CD4-positive, alpha-beta T cell treated with Interleukin-4 for 4 hours (primary cell): ENCODE measurements around the gene SLCO2A1.

Source experiments
- DNase-seq: peaks from one replicate; pipeline ENCODE4 v3.0.0-alpha.2; 2020

The SLCO2A1 gene

DNA sequence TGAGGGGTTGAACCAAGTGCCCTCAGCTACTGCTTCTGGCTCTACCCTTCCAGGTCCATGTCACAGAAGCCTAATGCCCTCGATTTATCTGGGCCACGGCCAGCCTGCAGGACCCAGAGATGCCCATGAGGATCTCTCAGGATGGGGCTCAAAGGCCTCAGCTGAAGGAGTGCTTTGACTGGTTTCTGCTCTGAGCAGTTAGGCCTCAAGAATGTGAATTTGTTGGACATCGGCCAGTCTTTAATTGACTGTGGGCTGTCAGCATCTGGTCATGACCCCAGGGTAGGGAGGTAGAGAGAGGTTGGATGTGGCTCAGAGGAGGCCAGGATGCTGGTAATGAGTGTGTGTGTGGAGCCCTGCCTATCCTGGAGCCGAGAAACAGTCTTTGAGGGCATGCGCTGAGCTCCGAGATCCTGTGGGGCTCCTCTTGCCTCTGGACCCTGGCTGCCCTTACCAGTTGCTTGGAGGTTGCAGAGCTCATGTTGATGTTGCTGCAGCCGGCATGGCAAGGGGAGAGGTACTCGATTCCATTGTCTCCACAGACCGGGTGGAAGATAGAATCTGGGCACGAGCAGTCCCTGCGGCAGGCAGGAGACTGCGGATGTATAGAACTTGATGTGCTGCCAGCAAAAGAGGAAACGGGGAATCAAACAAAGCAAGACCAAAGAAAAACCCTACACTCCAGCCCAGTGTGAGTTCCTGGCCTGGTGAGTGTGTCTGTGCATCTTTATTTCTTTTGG lies 84.9 kb downstream of the SLCO2A1 start:
- no peak for DNase-seq

DNA sequence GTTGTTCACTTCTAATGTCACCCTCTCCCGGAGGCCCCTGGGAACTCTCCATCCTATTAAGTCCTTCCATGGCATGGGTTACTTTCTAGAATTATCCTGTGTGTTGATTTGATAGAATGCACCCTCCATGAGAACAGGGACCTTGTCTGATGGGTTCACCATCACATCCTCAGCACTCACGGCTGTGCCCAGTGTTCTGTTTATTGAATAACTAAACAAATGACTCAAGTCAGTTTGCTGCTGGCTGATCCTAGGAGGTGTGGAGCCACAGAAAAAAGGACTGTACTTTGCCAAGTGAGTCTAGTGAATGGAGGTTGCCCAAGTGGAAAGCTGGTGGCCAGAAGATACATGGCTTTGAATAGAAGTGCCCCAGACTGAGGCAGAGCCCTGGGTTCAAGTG lies 85.5 kb downstream of the SLCO2A1 start:
- no peak for DNase-seq

DNA sequence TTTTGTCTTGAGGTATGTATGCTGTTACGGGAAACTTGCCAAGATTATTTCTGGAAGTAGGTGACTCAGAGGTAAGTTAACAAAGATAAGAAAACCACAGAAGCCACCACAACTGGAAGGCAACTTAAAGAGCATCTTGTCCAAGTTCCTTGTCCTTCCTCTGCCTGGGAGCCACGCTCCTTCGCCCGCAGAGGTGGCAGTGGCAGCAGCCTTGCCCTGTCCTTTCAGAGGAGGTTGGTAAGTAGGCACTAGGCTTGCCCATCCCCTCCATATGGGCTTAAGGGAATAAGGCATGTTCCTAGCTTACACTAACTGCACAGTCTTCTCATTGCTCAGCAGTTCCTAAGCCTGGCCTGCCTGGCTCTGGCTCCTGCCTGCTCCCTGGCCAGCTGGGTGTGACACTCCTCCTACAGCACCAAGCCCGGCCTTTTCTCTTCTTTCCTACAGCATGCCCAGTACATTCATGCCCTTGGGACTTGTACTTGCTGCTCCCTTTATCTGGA lies 86.0 kb downstream of the SLCO2A1 start:
- DNase-seq, result no peak

GRCh38 chr3:133943031-133943535 lies 86.6 kb downstream of the SLCO2A1 start:
- no peak for DNase-seq

DNA sequence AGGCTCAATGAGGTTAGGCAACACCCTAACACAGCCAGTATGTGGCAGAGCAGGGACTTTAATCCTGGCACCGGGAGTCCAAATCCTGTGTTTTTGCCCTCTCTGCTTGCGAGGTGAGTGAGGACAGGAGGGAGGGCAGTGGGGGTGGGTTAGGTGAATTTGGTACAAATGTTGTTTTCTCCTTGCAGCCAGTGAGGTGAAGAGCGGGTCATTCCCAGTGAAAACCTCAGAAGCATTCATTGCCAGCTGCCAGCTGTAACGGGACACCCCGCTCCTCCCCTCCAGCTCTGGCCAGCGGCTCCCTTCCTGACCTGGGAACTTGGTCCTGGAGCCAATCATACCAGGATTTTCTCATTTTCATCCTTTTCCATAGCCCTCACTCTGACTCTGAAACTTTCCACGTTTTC lies 88.3 kb downstream of the SLCO2A1 start:
- DNase-seq, result no peak

GRCh38 chr3:133940536-133940935 lies 89.2 kb downstream of the SLCO2A1 start:
- DNase-seq, result no peak

GRCh38 chr3:133939463-133939835 lies 90.3 kb downstream of the SLCO2A1 start:
- no peak for DNase-seq

GRCh38 chr3:133938770-133939462 lies 90.8 kb downstream of the SLCO2A1 start:
- no peak for DNase-seq

DNA sequence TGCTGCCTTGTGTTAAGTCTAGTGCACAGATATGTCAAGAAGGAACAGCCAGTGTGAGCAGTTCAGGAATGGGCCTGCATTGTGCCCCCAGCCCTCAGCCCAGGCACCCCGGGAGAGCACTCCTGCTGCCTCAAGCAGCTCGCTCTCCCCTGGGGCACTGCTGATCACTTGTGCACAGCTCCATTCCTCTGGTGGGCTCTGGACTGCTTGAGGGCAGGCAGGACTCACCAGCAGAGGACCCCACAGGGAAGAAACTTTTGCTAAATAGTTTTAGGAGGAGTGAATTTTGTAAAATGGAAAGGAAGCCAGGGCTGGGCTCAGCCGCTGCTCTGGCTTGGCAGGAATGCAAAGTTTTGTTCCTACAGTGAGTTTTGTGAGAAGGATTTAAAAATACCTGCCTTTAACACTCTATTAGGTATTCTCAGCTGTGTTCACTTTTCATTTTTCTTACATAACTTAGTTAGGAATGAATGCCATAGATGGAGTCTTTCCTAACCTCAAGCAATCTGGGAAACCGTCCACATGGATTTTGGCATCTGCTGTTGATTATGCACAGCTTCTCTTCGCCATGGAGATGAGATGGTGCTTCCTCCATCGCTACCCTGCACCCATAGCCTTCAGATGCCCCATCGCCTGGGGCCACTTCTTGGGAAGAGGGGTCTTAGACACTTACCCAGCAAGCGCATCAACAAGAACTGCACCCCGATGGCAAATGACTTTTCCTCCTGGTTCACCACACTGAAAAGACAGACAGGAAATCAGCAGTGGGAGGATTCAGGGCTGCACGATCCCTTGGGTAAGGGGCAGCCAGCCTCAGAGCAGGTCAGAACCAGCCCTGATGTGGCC lies 91.7 kb downstream of the SLCO2A1 start:
- DNase-seq, result no peak

DNA sequence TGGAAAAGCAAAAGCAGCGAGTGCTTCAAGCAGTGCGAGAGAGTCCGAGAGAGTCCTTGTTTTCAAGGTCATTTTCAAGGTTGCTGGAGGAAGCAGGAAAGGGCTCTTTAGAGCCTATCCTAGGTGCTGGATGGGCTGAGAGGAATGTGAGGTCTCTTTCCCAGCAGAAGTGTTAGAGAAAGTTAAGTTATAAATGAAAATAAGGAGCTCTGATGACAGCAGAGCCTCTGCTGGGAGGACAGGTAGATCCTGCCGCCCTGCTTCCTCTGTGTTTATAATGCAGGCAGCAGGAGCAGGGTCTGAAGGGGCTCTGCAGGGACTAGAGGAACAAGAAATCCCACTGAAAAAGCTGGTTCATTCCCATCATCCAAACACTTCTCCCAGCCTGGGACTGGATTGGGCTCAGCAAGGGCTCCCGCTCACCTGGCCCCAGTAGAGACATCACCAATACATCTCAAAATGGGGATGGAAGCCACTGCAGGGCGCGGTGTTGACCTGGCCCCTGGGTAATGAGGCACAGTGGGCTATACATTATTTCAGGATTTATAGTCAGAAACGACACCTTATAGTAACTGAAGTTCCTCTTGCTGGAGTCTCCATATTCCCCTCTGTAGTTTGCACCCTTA lies 92.6 kb downstream of the SLCO2A1 start:
- DNase-seq, result no peak

DNA sequence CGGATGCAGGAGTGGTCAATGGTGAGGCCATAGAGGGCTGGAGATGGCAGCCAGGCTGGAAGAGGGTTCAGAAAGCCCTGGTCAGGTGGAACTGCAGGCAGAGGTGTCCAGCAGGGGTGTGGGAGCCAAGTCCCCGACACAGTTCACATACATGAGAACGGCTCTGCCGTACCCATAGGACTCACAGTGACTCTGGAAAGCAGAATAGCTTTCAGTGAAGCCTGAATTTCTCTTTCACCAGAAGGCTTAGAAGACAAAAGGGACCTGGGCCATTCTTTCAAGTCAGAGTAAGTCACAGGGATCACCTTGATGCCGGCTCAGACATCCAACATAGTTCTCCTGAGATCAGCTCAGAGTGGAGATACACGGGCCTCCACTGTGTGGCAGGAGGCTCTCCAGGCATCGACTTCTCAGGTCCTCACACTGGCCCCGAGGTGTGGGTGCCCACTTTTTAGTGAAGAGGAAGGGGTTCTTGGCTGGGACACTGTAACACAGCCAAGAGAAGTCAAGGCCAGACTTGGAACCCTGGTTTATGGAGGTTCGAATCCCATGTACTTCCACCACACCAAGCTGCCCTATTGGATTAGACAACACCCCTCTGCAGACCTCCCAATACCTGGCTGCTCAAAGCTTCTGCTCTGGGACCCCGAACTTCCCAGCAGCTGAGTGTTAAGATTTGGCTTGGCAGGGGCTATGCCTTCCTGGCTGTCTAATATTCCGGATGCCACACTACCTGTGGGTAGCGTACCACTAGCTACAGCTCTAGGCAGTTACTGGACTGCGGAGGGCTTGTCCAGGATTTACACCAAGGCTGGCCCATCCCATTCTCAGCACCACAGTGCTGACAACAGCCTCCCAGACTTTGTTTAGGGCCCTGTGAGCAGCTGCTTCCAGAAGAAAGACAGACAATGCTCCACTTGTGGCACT lies 93.6 kb downstream of the SLCO2A1 start:
- DNase-seq, result no peak

DNA sequence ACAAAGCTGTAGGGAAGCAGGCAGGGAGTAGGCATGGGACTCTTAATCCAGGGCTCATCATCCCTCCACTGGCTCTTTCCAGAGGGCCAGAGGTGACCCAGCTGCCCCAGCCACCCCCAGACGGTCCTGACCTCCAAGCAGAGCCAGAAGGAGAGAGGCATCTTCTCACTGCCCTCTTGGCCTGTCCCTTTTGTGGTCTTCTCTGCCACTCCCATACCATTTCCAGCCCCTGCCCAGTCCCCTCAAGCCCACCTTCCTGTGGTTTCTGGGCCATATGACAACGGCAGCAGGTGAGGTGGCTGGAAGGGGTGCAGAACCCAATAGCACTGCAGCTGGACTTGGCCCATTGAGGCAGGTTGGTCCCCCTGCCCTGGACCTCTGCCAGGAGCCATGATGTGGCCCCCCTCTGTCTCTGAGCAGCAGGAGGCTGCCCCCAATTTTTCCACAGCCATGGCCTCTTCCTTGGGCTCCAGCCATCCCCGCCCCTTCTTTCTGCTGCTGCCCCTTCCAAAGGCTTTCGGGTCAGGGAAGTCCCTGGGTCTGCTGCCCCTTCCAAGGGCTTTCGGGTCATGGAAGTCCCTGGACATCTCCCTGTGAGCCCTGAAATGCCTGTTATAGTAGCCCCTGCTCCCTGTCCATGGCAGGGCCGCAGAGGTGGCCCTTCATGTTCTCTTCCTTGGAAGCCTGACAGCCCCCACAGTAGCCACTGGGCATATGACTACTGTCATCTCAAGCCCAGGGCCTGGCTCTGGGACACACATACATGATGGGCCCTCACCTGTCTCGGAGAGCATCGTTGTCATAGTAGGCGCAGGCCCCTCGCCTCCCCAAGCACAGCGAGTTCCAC lies 94.5 kb downstream of the SLCO2A1 start:
- DNase-seq, result no peak

GRCh38 chr3:133934073-133934970 lies 95.4 kb downstream of the SLCO2A1 start:
- no peak for DNase-seq

- no peak for DNase-seq
Measured at GRCh38 chr3:133933097-133934024, 96.4 kb downstream of the SLCO2A1 start.

DNA sequence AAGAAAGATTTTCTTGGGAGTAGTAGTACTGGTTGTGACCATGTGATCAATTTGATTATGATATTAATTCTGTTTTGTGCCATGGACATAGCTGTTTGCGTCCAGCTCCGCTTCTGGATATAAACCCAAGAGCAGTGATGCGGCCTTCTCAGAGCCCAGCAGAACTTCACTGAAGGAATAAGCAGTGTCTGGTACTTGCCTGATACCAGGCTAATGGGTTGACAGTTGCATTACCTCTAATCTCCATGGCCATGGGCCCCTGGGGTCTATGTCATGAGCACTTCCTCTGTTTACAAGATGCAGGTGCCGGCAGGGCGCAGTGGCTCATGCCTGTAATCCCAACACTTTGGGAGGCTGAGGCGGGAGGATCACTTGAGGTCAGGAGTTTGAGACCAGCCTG lies 97.7 kb downstream of the SLCO2A1 start:
- DNase-seq, result no peak

DNA sequence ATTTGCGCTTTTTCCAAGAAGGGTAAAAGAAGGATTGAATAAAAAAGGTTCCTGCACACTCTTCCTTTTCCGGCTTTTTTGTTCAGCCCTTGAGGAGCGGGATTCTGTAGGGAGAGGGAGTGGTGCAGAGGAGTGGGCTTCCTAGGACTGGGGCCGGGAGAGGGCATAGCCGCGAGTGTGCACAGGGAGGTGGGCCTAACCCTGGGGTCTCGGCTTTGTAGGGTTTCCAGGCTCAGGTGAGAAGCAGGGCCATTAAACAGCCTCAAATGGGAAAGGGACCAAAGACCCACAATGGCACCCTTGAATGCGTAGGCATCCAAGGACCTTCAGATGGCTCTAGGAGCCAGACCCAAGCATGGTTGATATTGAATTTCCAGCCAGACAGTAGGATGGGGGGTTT lies 98.6 kb downstream of the SLCO2A1 start:
- no peak for DNase-seq

DNA sequence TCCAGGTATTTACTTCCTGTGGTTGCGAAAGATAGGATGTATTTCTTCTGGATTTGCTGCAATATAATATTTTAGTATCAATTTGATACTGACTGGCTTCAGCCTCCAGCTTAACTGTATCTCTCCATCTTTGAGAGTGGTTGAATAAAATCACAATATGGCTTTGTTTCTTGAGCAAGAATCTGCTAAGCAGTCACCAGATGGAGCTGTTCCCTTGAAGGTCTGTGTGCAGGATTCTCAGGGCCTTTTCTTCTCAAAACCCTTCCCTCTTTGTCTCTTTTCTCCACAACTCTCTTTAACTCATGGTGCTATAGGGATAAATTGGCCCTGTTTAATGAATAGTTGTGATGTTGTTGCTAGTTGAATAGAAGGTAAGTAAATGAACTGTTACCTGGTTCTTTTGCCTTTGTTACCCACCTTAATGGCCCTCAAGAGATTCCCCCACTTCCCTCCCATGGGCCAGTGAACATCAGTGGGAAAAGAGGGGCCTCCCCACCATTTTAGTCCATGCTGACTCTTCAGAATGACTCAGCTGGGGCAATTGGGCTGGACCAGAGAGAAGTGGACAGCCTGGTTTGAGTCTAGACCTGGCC lies 99.3 kb downstream of the SLCO2A1 start:
- DNase-seq, result no peak
